Aorta (tissue), 5 donors: Measurements from ENCODE around the gene UTY. TPM values are rescaled to one million over a fixed set of nuclear protein-coding genes. Genes with fewer than 3 reads are reported as not detected.

Experiments used
- ATAC-seq: fragments of 200-7000 bp; cut with Tn5 transposase; one replicate; pipeline ENCODE4 v1.9.1; 2022; ENCODE audit warnings: moderate library complexity; ENCODE audit not compliant: low FRiP score
- DNase-seq, 2 donors: peaks; one replicate each; pipeline ENCODE4 v3.0.0-alpha.2; 2020
- H3K27ac ChIP-seq, 2 donors: one replicate each; pipeline ENCODE4 v1.5.1; 2013; ENCODE audit warnings: low read length in 2 of 2, mild to moderate bottlenecking in 2 of 2, moderate library complexity in 2 of 2, control low read depth in 1 of 2, inconsistent platforms in 1 of 2, low read depth in 1 of 2
- H3K27me3 ChIP-seq, 2 donors: one replicate each; pipeline ENCODE4 v1.6.1; 2013; ENCODE audit warnings: control low read depth in 1 of 2, low read length in 1 of 2, mild to moderate bottlenecking in 1 of 2, moderate library complexity in 1 of 2; ENCODE audit not compliant: insufficient read depth in 2 of 2, control insufficient read depth in 1 of 2
- H3K36me3 ChIP-seq, 2 donors: one replicate each; pipeline ENCODE4 v1.6.1; 2013; ENCODE audit warnings: control low read depth in 1 of 2, low read length in 1 of 2, mild to moderate bottlenecking in 1 of 2; ENCODE audit not compliant: insufficient read depth in 2 of 2, control insufficient read depth in 1 of 2
- H3K4me1 ChIP-seq, 2 donors: one replicate each; pipeline ENCODE4 v1.6.1; 2013; ENCODE audit warnings: low read length in 2 of 2, control low read depth in 1 of 2, mild to moderate bottlenecking in 1 of 2, moderate library complexity in 1 of 2; ENCODE audit not compliant: insufficient read depth in 2 of 2, control insufficient read depth in 1 of 2
- H3K4me3 ChIP-seq, 2 donors: one replicate each; pipeline ENCODE4 v1.5.1; 2013; ENCODE audit warnings: low read length in 2 of 2, control low read depth in 1 of 2, mild to moderate bottlenecking in 1 of 2
- H3K9me3 ChIP-seq: one replicate; pipeline ENCODE4 v1.6.1; 2013; ENCODE audit warnings: mild to moderate bottlenecking, low read length; ENCODE audit not compliant: control insufficient read depth
- WGBS, 2 donors: extraction: QIAGEN DNeasy Blood & Tissue Kit; methylation state at CpG; one replicate each; pipeline ENCODE4 v1.1.7; 2013; 5-methylcytosine and 5-hydroxymethylcytosine counted together
- intact Hi-C, 2 donors: fragments of 100-400 bp; cut with DNase I; formaldehyde crosslinking; loops; one replicate each; pipeline versions ENCODE4 v1.14.2 to v1.15.0; 2022
- polyA plus RNA-seq, 2 donors: library from polyadenylated mRNA; stranded (reverse); fragments of 200-250 nt; gene quantifications; one replicate each; pipeline ENCODE4 v1.2.3, GENCODE V29; 2013
- total RNA-seq, 2 donors: library from RNA; stranded (reverse); fragmentation: NEBNext Ultra II Directional; extraction: Animal tissue kit (Norgen Biotek cat#: 25700); gene quantifications; one replicate each; pipeline ENCODE4 v1.2.1, GENCODE V29; 2021
- donor health status: healthy with polysubstance abuse.
- donor health status: Bipolar disorder and iron deficiency.
- donor health status: DM: no; HTN: no; CAD: no.
- donor health status: DM: no; HTN: no; CAD: no.
- donor health status: DM: yes; HTN: yes; CAD: no.

Gene UTY
- total and polyA plus RNA-seq, 4 donors = 2.1 TPM; not detected in 3

DNA sequence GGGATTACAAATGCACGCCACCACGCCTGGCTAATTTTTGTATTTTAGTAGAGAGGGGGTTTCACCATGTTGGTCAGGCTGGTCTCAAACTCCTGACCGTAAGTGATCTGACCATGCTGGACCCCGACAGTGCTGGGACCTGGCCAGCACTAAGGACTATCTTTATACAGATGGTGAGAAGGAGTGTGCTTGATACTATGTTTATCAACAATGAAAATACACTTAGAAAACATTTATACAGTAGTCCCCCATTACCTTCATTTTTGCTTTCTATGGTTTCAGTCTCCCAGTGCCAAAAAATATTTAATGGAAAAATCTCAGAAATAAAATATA, 111.4 kb downstream of the UTY start:
- WGBS, 2 donors = 98% methylated on average over 4 of the region's 4 CpGs; no CpG with 5 or more reads in 1 of the 2 donors
- H3K27ac ChIP-seq = no peak overlapping the region
- DNase-seq (no peak), ATAC-seq (no peak)
- no peaks in the 10 kb centered on the region for H3K4me1 ChIP-seq
- H3K4me3 ChIP-seq = no peak overlapping the region
- intact Hi-C loops = no loop called here
- no peaks in the 10 kb centered on the region for H3K9me3 ChIP-seq
- H3K36me3 ChIP-seq = no peaks in the 10 kb centered on the region
- no peaks in the 10 kb centered on the region for H3K27me3 ChIP-seq

DNA sequence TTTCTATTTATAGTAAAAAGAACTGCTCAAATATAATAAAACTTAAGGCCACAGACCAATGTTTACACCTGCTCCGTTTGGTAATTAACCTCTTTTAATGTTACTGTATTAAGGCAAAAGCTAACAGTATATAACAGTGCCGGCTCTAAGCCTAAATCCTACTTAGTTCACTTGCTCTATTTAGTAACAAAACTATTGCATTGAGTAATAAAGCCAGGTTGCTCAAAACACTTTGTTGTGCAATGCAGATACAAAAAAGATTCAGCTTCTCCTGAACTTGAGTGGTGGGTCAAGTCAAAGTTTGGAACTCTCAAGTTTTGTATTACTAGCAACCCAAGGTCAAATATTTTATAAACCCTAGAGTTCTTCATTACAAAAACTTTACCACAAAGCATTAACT, 116.2 kb downstream of the UTY start:
- DNase-seq (no peak), ATAC-seq (no peak)
- Histone ChIP-seq H3K4me3 (no peak overlapping the region), H3K4me1 (no peaks in the 10 kb centered on the region), H3K36me3 (no peaks in the 10 kb centered on the region), H3K9me3 (no peaks in the 10 kb centered on the region), H3K27me3 (no peaks in the 10 kb centered on the region), H3K27ac (no peak overlapping the region)
- intact Hi-C loops = no loop called here
- 82% methylated on average over 2 of the region's 2 CpGs; no CpG with 5 or more reads in 1 of the 2 donors for WGBS, 2 donors

DNA sequence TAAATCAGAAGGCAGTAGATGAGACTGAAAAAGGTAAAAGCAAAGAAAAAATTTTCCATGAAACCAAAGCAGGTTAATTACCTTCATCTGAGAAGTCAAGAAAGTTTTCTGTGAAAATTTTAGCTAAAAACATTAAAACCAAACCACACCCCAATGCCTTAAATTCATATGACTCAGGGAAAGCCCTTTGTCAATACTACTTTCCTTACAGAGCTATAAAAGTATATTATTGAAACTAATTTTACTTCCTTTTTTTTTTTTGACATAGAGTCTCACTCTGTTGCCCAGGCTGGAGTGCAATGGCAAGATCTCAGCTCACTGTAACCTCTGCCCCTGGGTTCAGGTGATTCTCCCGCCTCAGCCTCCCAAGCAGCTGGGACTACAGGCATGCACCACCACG, 117.2 kb downstream of the UTY start:
- intact Hi-C loops = no loop called here

DNA sequence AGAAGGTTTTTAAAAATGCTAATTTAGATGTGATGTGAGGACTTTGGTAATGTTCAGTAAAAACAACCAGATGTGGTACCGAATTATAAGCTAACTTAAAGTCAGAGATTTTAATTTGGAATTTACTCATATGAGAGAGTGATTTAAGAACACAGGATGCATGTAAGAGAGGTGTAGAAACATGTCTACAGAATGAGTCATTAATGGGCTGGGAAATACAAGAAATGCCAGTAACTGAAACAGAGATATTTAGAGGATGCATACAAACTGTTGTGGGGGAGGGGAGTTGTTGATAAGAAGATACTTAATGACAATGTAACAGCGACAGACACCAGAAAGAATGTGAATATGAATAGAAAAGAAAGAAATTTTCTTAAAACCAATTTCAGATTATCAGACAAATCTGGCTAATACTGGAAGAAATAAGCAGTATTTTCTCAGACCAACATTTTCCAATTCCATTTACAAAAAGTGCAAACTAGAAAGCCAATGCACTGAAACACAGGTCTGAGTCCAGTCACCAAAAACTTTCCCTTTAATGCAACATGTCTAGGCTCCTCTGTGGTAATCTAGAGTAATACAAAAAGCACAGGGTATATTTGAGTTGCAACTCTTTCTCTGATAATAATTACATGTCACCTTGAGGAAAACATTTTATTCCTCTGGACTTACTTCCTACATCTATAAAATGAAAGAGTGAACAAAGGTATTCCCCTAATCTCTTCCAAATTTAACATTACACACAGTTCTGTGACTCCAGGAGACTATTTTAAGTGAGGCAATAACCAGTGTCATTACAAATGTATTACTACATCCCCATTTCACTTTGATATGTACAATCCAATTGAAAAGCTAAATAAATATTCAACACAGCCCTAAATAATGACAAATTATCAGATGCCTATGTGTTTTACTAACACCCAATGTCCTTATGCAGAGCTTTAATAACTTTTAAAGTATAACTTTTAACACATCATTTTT, 117.9 kb downstream of the UTY start:
- H3K36me3 ChIP-seq = no peaks in the 10 kb centered on the region
- no peak overlapping the region for H3K27ac ChIP-seq
- H3K9me3 ChIP-seq = no peaks in the 10 kb centered on the region
- intact Hi-C loops = no loop called here
- no peaks in the 10 kb centered on the region for H3K27me3 ChIP-seq
- no peaks in the 10 kb centered on the region for H3K4me1 ChIP-seq
- no peak overlapping the region for H3K4me3 ChIP-seq
- ATAC-seq = no peak
- DNase-seq = no peak
- WGBS, 2 donors = 74% methylated on average over 2 of the region's 2 CpGs; no CpG with 5 or more reads in 1 of the 2 donors

More for the DNA sequence above, 117.2 kb downstream of the UTY start:
- no peaks in the 10 kb centered on the region for H3K4me1 ChIP-seq
- ATAC-seq (no peak), DNase-seq (no peak)
- 93% methylated on average over 2 of the region's 2 CpGs; no CpG with 5 or more reads in 1 of the 2 donors for WGBS, 2 donors
- H3K4me3 ChIP-seq = no peak overlapping the region
- H3K36me3 ChIP-seq = no peaks in the 10 kb centered on the region
- no peaks in the 10 kb centered on the region for H3K27me3 ChIP-seq
- H3K9me3 ChIP-seq = no peaks in the 10 kb centered on the region
- no peak overlapping the region for H3K27ac ChIP-seq

DNA sequence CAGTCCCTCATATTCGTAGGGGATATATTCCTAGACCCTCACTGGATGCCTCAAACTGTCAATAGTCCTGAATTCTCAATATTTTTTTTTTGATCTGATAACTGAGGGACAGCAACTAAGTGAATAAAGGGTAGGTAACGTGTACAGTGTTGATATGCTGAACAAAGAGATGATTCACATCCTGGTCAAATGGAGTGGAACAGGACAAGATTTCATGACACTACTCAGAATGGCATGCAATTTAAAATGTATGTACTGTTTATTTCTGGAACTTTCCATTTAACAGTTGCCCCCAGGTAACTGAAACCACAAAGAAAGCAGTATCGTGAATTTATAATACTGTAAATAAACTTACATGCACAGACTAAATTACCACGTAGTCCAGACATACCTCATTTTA, 128.4 kb downstream of the UTY start:
- intact Hi-C loops = no loop called here
- ATAC-seq = no peak
- WGBS, 2 donors = 93% methylated on average over 4 of the region's 4 CpGs; no CpG with 5 or more reads in 1 of the 2 donors

DNA sequence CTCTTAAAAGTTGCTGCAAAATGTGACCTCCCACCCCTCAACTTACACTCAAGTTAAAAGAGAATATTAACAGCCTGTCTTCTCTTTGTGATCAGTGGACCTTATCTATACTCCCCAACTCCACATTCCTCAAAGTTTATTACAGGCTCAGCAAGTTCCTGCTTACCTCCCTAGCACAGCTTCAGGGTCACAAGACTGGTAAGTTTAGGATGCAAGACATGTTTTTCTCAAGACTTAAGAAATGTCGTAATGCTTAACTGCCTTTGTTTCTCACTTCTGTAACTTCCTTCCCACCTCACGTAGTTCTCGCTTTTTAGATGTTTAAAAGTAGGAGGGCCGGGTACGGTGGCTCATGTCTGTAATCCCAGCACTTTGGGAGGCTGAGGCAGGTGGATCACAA, 132.7 kb downstream of the UTY start:
- intact Hi-C loops = no loop called here
- Histone ChIP-seq H3K36me3 (no peaks in the 10 kb centered on the region), H3K9me3 (no peaks in the 10 kb centered on the region), H3K27ac (no peak overlapping the region), H3K27me3 (no peaks in the 10 kb centered on the region), H3K4me3 (no peak overlapping the region), H3K4me1 (no peaks in the 10 kb centered on the region)
- ATAC-seq (no peak), DNase-seq (no peak)
- 95% methylated on average over 5 of the region's 5 CpGs; no CpG with 5 or more reads in 1 of the 2 donors for WGBS, 2 donors

More for the DNA sequence above, 128.4 kb downstream of the UTY start:
- peaks cover 0 to 4% of the 10 kb centered on the region in 2 donors for H3K36me3 ChIP-seq
- no peak overlapping the region for H3K4me3 ChIP-seq
- H3K27me3 ChIP-seq = no peaks in the 10 kb centered on the region
- H3K27ac ChIP-seq = no peak overlapping the region
- no peak for DNase-seq
- H3K9me3 ChIP-seq = no peaks in the 10 kb centered on the region
- H3K4me1 ChIP-seq = no peaks in the 10 kb centered on the region

DNA sequence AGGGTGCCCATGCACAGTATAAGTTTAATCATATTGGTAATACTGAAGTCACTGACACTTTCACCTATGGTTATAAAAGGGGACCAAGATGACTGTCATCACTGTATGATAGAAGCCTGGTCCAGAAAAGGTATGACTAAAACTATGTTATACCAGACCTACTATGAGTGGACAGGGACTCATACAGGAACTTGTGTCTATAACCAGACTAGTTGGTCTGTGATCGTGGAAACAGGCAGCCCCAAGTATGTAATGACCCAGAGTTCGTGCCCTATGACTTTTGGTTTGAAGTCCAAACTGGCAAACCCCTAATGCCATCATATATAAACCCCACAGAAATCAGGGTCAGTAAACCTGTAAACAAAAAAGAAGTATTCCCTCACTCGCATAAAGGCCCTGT, 134.3 kb downstream of the UTY start:
- no peaks in the 10 kb centered on the region for H3K27me3 ChIP-seq
- H3K27ac ChIP-seq = no peak overlapping the region
- ATAC-seq = no peak

DNA sequence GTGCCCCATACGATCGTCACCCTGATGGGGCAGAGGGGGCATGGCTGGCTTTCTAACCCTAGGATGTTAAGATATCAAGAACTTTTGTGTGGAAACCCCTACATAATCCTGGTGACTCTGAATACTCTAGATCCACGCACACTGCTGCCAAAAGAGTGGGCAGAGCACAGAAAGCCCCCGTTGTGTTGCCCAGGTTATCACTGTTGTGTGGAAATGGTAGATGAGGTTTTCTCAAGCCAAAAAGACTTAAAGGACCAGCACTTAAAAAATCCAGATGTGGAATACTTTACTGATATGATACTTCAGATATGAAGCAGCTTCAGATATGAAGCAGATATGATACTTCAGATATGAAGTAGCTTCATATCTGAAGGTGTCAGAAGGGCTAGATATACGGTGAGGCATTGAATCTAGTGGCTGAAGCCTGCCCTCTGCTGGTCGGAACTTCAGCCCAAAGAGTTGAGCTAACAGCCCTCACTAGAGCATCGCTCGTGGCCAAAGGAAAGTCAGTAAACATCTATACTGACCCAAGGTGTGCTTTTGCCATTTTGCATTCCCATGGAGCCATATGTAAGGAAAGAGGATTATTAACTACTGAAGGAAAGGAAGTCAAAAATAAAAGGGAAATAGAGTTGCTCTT, 136.4 kb downstream of the UTY start:
- ATAC-seq (no peak), DNase-seq (no peak)
- Histone ChIP-seq H3K27me3 (no peaks in the 10 kb centered on the region), H3K4me1 (no peaks in the 10 kb centered on the region), H3K36me3 (no peaks in the 10 kb centered on the region), H3K9me3 (no peaks in the 10 kb centered on the region), H3K27ac (no peak overlapping the region), H3K4me3 (no peak overlapping the region)
- 77% methylated on average over 8 of the region's 8 CpGs; no CpG with 5 or more reads in 1 of the 2 donors for WGBS, 2 donors
- intact Hi-C loops = no loop called here

More for the DNA sequence above, 134.3 kb downstream of the UTY start:
- H3K4me3 ChIP-seq = no peak overlapping the region
- no peak for DNase-seq
- no peaks in the 10 kb centered on the region for H3K36me3 ChIP-seq
- H3K4me1 ChIP-seq = no peaks in the 10 kb centered on the region
- intact Hi-C loops = no loop called here
- WGBS, 2 donors = 95% methylated on average over 3 of the region's 3 CpGs; no CpG with 5 or more reads in 1 of the 2 donors
- no peaks in the 10 kb centered on the region for H3K9me3 ChIP-seq
